Measurements from ENCODE around the gene CASK. TPM values are rescaled to one million over a fixed set of nuclear protein-coding genes. Genes with fewer than 3 reads are reported as not detected.

Gene CASK
- total RNA-seq, 2 donors from 2014 or later, result 90.8 to 107 TPM

- Histone ChIP-seq H3K36me3 (no peaks in the 10 kb centered on the region), H3K4me3 (no peak overlapping the region), H3K27ac (no peak overlapping the region), H3K9ac (ENCODE audit: low read depth in 2 of 2, low read length in 2 of 2) (no peak overlapping the region), H3K9me3 (no peaks in the 10 kb centered on the region), H3K27me3 (no peaks in the 10 kb centered on the region), H3K4me1 (no peaks in the 10 kb centered on the region)
- DNase-seq, result no peak
- no peak for TF ChIP-seq CTCF (IDR thresholded peaks at IDR 0.05)
- intact Hi-C loops (cut with DNase I), result no loop called here
These were observed 374.9 kb downstream of the CASK start for GRCh38 chrX:41548411-41548810.

GRCh38 chrX:41543668-41544067 lies 379.7 kb downstream of the CASK start:
- Histone ChIP-seq H3K27ac (no peak overlapping the region), H3K9ac (ENCODE audit: low read depth in 2 of 2, low read length in 2 of 2) (no peak overlapping the region), H3K27me3 (no peaks in the 10 kb centered on the region), H3K4me1 (no peaks in the 10 kb centered on the region), H3K4me3 (no peak overlapping the region), H3K36me3 (no peaks in the 10 kb centered on the region), H3K9me3 (no peaks in the 10 kb centered on the region)
- DNase-seq, result no peak
- no peak for TF ChIP-seq CTCF (IDR thresholded peaks at IDR 0.05)
- intact Hi-C loops (cut with DNase I), result no loop called here

- H3K4me3 ChIP-seq, result no peak overlapping the region
- no peaks in the 10 kb centered on the region for H3K4me1 ChIP-seq
- H3K27ac ChIP-seq, result no peak overlapping the region
- H3K36me3 ChIP-seq, result no peaks in the 10 kb centered on the region
- no peak for DNase-seq
- H3K9me3 ChIP-seq, result no peaks in the 10 kb centered on the region
- TF ChIP-seq CTCF (IDR thresholded peaks at IDR 0.05), result no peak
- H3K9ac ChIP-seq (ENCODE audit: low read depth in 2 of 2, low read length in 2 of 2), result no peak overlapping the region
- H3K27me3 ChIP-seq, result no peaks in the 10 kb centered on the region
- intact Hi-C loops (cut with DNase I), result no loop called here
These were observed 380.3 kb downstream of the CASK start for GRCh38 chrX:41543025-41543424.

- H3K27me3 ChIP-seq, result no peaks in the 10 kb centered on the region
- no peak overlapping the region for H3K9ac ChIP-seq (ENCODE audit: low read depth in 2 of 2, low read length in 2 of 2)
- DNase-seq, result no peak
- H3K4me3 ChIP-seq, result no peak overlapping the region
- H3K4me1 ChIP-seq, result no peaks in the 10 kb centered on the region
- H3K36me3 ChIP-seq, result no peaks in the 10 kb centered on the region
- no peaks in the 10 kb centered on the region for H3K9me3 ChIP-seq
- intact Hi-C loops (cut with DNase I), result no loop called here
- no peak for TF ChIP-seq CTCF (IDR thresholded peaks at IDR 0.05)
- no peak overlapping the region for H3K27ac ChIP-seq
These were observed 380.8 kb downstream of the CASK start for GRCh38 chrX:41542536-41542935.

- intact Hi-C loops (cut with DNase I), result no loop called here
- Histone ChIP-seq H3K4me1 (no peaks in the 10 kb centered on the region), H3K4me3 (no peak overlapping the region), H3K9ac (ENCODE audit: low read depth in 2 of 2, low read length in 2 of 2) (no peak overlapping the region), H3K9me3 (no peaks in the 10 kb centered on the region), H3K27ac (no peak overlapping the region), H3K27me3 (no peaks in the 10 kb centered on the region), H3K36me3 (no peaks in the 10 kb centered on the region)
- DNase-seq, result peak; percentile 45
- no peak for TF ChIP-seq CTCF (IDR thresholded peaks at IDR 0.05)
These were observed 381.2 kb downstream of the CASK start for GRCh38 chrX:41542135-41542534.

GRCh38 chrX:41541386-41541785 lies 382.0 kb downstream of the CASK start:
- H3K36me3 ChIP-seq, result no peaks in the 10 kb centered on the region
- no peaks in the 10 kb centered on the region for H3K4me1 ChIP-seq
- H3K27me3 ChIP-seq, result no peaks in the 10 kb centered on the region
- no peak overlapping the region for H3K9ac ChIP-seq (ENCODE audit: low read depth in 2 of 2, low read length in 2 of 2)
- no peak for DNase-seq
- intact Hi-C loops (cut with DNase I), result no loop called here
- no peak overlapping the region for H3K4me3 ChIP-seq
- H3K9me3 ChIP-seq, result no peaks in the 10 kb centered on the region
- TF ChIP-seq CTCF (IDR thresholded peaks at IDR 0.05), result no peak
- H3K27ac ChIP-seq, result no peak overlapping the region
